HepG2 (cell line): Measurements from ENCODE around the gene MRPL27. TPM values are rescaled to one million over a fixed set of nuclear protein-coding genes. Genes with fewer than 3 reads are reported as not detected.
A peak's percentile ranks its signal among the peaks of the same experiment; 100 is the strongest.

ENCODE experiments used
- ARNT ChIP-seq: fragments of 450-650 bp; IDR thresholded peaks from 2 replicates; pipeline ENCODE4 v1.6.1; 2017
- EEA1 ChIP-seq: sonication (generic); formaldehyde crosslinking; IDR thresholded peaks from 2 replicates; pipeline ENCODE4 v1.5.1; 2020; ENCODE audit warnings: mild to moderate bottlenecking, missing genetic modification reagents, borderline replicate concordance
- FOXM1 ChIP-seq: sonication (generic); formaldehyde crosslinking; IDR thresholded peaks from 2 replicates; pipeline ENCODE4 v1.5.0; 2020; ENCODE audit warnings: missing genetic modification reagents
- FOXP4 ChIP-seq: sonication (generic); formaldehyde crosslinking; IDR thresholded peaks from 2 replicates; pipeline ENCODE4 v1.4.0; 2020; ENCODE audit warnings: missing genetic modification reagents
- IRF2 ChIP-seq: IDR thresholded peaks from 2 replicates; pipeline ENCODE4 v1.6.1; 2018; ENCODE audit warnings: missing genetic modification reagents, missing compliant biosample characterization
- KAT2B ChIP-seq: fragments of 150-350 bp; IDR thresholded peaks from 2 replicates; pipeline ENCODE4 v1.6.1; 2014; ENCODE audit warnings: low read depth, low read length, borderline replicate concordance
- MTA3 ChIP-seq: sonication (generic); formaldehyde crosslinking; IDR thresholded peaks from 2 replicates; pipeline ENCODE4 v1.4.0; 2020; ENCODE audit warnings: missing genetic modification reagents
- NFKBIZ ChIP-seq: IDR thresholded peaks from 2 replicates; pipeline ENCODE4 v1.6.1; 2018; ENCODE audit warnings: missing genetic modification reagents, missing compliant biosample characterization
- NR3C1 ChIP-seq: sonication (generic); formaldehyde crosslinking; IDR thresholded peaks from 2 replicates; pipeline ENCODE4 v1.4.0; 2020; ENCODE audit warnings: missing genetic modification reagents
- NRL ChIP-seq: sonication (generic); formaldehyde crosslinking; IDR thresholded peaks from 2 replicates; pipeline ENCODE4 v1.5.0; 2020; ENCODE audit warnings: missing genetic modification reagents, mild to moderate bottlenecking, moderate library complexity, borderline replicate concordance
- SETDB1 ChIP-seq: sonication (generic); formaldehyde crosslinking; IDR thresholded peaks from 2 replicates; pipeline ENCODE4 v1.5.1; 2020; ENCODE audit warnings: missing genetic modification reagents, mild to moderate bottlenecking, borderline replicate concordance
- YEATS4 ChIP-seq: sonication (generic); formaldehyde crosslinking; IDR thresholded peaks from 2 replicates; pipeline ENCODE4 v1.4.0; 2020; ENCODE audit warnings: missing genetic modification reagents, borderline replicate concordance
- ZNF276 ChIP-seq: sonication (generic); formaldehyde crosslinking; IDR thresholded peaks from 2 replicates; pipeline ENCODE4 v1.4.0; 2020; ENCODE audit warnings: mild to moderate bottlenecking, low read depth, missing genetic modification reagents
- ZNF335 ChIP-seq: sonication (generic); formaldehyde crosslinking; IDR thresholded peaks from 2 replicates; pipeline ENCODE4 v1.4.0; 2020; ENCODE audit warnings: missing genetic modification reagents
- ZNF562 ChIP-seq: sonication (generic); formaldehyde crosslinking; IDR thresholded peaks from 2 replicates; pipeline ENCODE4 v1.8.0; 2022; ENCODE audit warnings: missing genetic modification reagents, borderline replicate concordance
- ZNF570 ChIP-seq: sonication (generic); formaldehyde crosslinking; IDR thresholded peaks from 2 replicates; pipeline ENCODE4 v1.4.0; 2020; ENCODE audit warnings: mild to moderate bottlenecking, missing genetic modification reagents, borderline replicate concordance
- ZNF609 ChIP-seq: sonication (generic); formaldehyde crosslinking; IDR thresholded peaks from 2 replicates; pipeline ENCODE4 v1.4.0; 2020; ENCODE audit warnings: mild to moderate bottlenecking, missing genetic modification reagents, borderline replicate concordance
- ZNF710 ChIP-seq: sonication (generic); formaldehyde crosslinking; IDR thresholded peaks from 2 replicates; pipeline ENCODE4 v1.5.0; 2020; ENCODE audit warnings: mild to moderate bottlenecking, missing genetic modification reagents, borderline replicate concordance
- ZSCAN12 ChIP-seq: sonication (generic); formaldehyde crosslinking; IDR thresholded peaks from 2 replicates; pipeline ENCODE4 v1.9.0; 2021; ENCODE audit warnings: mild to moderate bottlenecking, missing genetic modification reagents
- polyA plus RNA-seq, 8 experiments: library from polyadenylated mRNA; depleted of rRNA in 3 of 8; stranded (reverse) in 7 of 8; unstranded in 1 of 8; fragments of >200 nt; fragmentation: Illumina TruSeq in 4 of 8; extraction: Trizol in 4 of 8; gene quantifications; 2 replicates each; pipeline versions ENCODE4 v1.2.1 to v1.2.3, GENCODE V29; 2011 to 2016; ENCODE audit warnings: low read depth in 4 of 8, missing spikeins in 1 of 8, mixed read lengths in 1 of 8; ENCODE audit not compliant: insufficient read depth in 1 of 8
- total RNA-seq, 5 experiments: library from RNA; depleted of rRNA; stranded (reverse); fragments of >200 nt; fragmentation: Illumina TruSeq; extraction: Trizol; gene quantifications; 2 replicates each; pipeline ENCODE4 v1.2.3, GENCODE V29; 2016; ENCODE audit warnings: low read depth in 1 of 5

MRPL27 gene
- total and polyA plus RNA-seq, 2 of the 13 experiments (the other 11 are each of a cell fraction or from before 2014, with no cell fraction given), result 137 to 217 TPM

GRCh38 chr17:50397111-50397918, 24.3 kb upstream of the MRPL27 start, which contains the start of gene LRRC59 (continued):
- peak; percentile 99 for TF ChIP-seq IRF2
- no peak for TF ChIP-seq ZNF570
- peak; percentile 89 for TF ChIP-seq NFKBIZ (CRISPR knock-in tag)
- no peak for TF ChIP-seq SETDB1 (CRISPR knock-in tag)
- no peak for TF ChIP-seq ARNT
- TF ChIP-seq ZNF710 (CRISPR knock-in tag), result peak; percentile 82
- TF ChIP-seq FOXM1 (CRISPR knock-in tag), result no peak
- peak; percentile 95 for TF ChIP-seq ZNF335 (CRISPR knock-in tag)
- TF ChIP-seq EEA1, result peak; percentile 81; the same call in 1 of the 2 replicates
- no peak for TF ChIP-seq KAT2B
- TF ChIP-seq YEATS4 (CRISPR knock-in tag), result peak; percentile 100
- no peak for TF ChIP-seq ZSCAN12 (CRISPR knock-in tag)
- peak; percentile 93 for TF ChIP-seq ZNF609 (CRISPR knock-in tag)
- peak; percentile 78 for TF ChIP-seq FOXP4 (CRISPR knock-in tag)
- TF ChIP-seq MTA3 (CRISPR knock-in tag), result no peak
- no peak for TF ChIP-seq ZNF562 (CRISPR knock-in tag)
- TF ChIP-seq NR3C1 (CRISPR knock-in tag), result no peak
- peak; percentile 85; the same call in 1 of the 2 replicates for TF ChIP-seq ZNF276 (CRISPR knock-in tag)
- TF ChIP-seq NRL (CRISPR knock-in tag), result peak; percentile 98
